Lower lobe of right lung (tissue), 2 donors: Measurements from ENCODE around the gene MR1. TPM values are rescaled to one million over a fixed set of nuclear protein-coding genes. Genes with fewer than 3 reads are reported as not detected.

Source experiments
- ATAC-seq, 2 donors: fragments of 200-7000 bp; cut with Tn5 transposase; one replicate each; pipeline ENCODE4 v1.9.1; 2020 to 2022; ENCODE audit warnings: mild to moderate bottlenecking in 2 of 2, moderate library complexity in 2 of 2
- DNase-seq: peaks from one replicate; pipeline ENCODE4 v3.0.0-alpha.2; 2020
- H3K27ac ChIP-seq: fragments of 200-600 bp; one replicate; pipeline ENCODE4 v1.8.0; 2022
- H3K27me3 ChIP-seq: fragments of 200-600 bp; one replicate; pipeline ENCODE4 v1.8.0; 2022; ENCODE audit warnings: low read depth
- H3K36me3 ChIP-seq: fragments of 200-600 bp; one replicate; pipeline ENCODE4 v1.8.0; 2022; ENCODE audit warnings: mild to moderate bottlenecking
- H3K4me1 ChIP-seq: fragments of 200-600 bp; one replicate; pipeline ENCODE4 v1.8.0; 2022
- H3K4me3 ChIP-seq: fragments of 200-600 bp; one replicate; pipeline ENCODE4 v1.8.0; 2022; ENCODE audit warnings: mild to moderate bottlenecking
- H3K9me3 ChIP-seq: fragments of 200-600 bp; one replicate; pipeline ENCODE4 v1.8.0; 2022
- CTCF ChIP-seq: fragments of 200-600 bp; IDR thresholded peaks from one replicate; pipeline ENCODE4 v1.8.0; 2022; ENCODE audit warnings: antibody characterized with exemption, mild to moderate bottlenecking
- intact Hi-C: fragments of 100-400 bp; cut with DNase I; formaldehyde crosslinking; loops from one replicate; pipeline ENCODE4 v1.11.0; 2022
- total RNA-seq: library from RNA; stranded (reverse); fragmentation: NEBNext Ultra II Directional; extraction: Animal tissue kit (Norgen Biotek cat#: 25700); gene quantifications from one replicate; pipeline ENCODE4 v1.2.1, GENCODE V29; 2021
- donor health status: DM: no; HTN: yes; CAD: no; lungs with severe emphysema.

Gene MR1
- total RNA-seq, 1 donor from 2014 or later: 61.4 TPM

- H3K4me1 ChIP-seq: peaks cover 8% of the 10 kb centered on the region
- ATAC-seq (no peak), DNase-seq (no peak)
- peaks cover 3% of the 10 kb centered on the region for H3K27me3 ChIP-seq
- no peak overlapping the region for H3K4me3 ChIP-seq
- H3K9me3 ChIP-seq: no peaks in the 10 kb centered on the region
- no peak overlapping the region for H3K27ac ChIP-seq
- TF ChIP-seq CTCF: no peak
- H3K36me3 ChIP-seq: no peaks in the 10 kb centered on the region
- intact Hi-C loops: no loop called here
These were observed 46.8 kb downstream of the MR1 start for GRCh38 chr1:181080556-181080955.

- ATAC-seq (no peak), DNase-seq (no peak)
- intact Hi-C loops: no loop called here
- H3K27me3 ChIP-seq: peaks cover 3% of the 10 kb centered on the region
- no peak overlapping the region for H3K27ac ChIP-seq
- no peak for TF ChIP-seq CTCF
- H3K4me1 ChIP-seq: peaks cover 8% of the 10 kb centered on the region
- H3K36me3 ChIP-seq: no peaks in the 10 kb centered on the region
- H3K9me3 ChIP-seq: no peaks in the 10 kb centered on the region
- no peak overlapping the region for H3K4me3 ChIP-seq
These were observed 47.6 kb downstream of the MR1 start for GRCh38 chr1:181081395-181081794.

- Histone ChIP-seq H3K9me3 (no peaks in the 10 kb centered on the region), H3K27me3 (no peaks in the 10 kb centered on the region), H3K36me3 (no peaks in the 10 kb centered on the region), H3K27ac (no peak overlapping the region), H3K4me3 (no peak overlapping the region), H3K4me1 (peaks cover 17% of the 10 kb centered on the region)
- peak; percentile 71 for TF ChIP-seq CTCF
- ATAC-seq (peak; percentile 66 to 72), DNase-seq (peak; percentile 62)
- intact Hi-C loops: no loop called here
These were observed 50.2 kb downstream of the MR1 start for GRCh38 chr1:181083842-181084605.

- no peak overlapping the region for H3K27ac ChIP-seq
- DNase-seq (no peak), ATAC-seq (no peak)
- H3K9me3 ChIP-seq: no peaks in the 10 kb centered on the region
- no peaks in the 10 kb centered on the region for H3K36me3 ChIP-seq
- H3K27me3 ChIP-seq: no peaks in the 10 kb centered on the region
- no peak for TF ChIP-seq CTCF
- H3K4me3 ChIP-seq: no peak overlapping the region
- intact Hi-C loops: no loop called here
- H3K4me1 ChIP-seq: peaks cover 17% of the 10 kb centered on the region
These were observed 50.8 kb downstream of the MR1 start for GRCh38 chr1:181084606-181084969.

GRCh38 chr1:181086091-181086490 is 52.3 kb downstream of the MR1 start:
- no peaks in the 10 kb centered on the region for H3K27me3 ChIP-seq
- no peak overlapping the region for H3K27ac ChIP-seq
- intact Hi-C loops: no loop called here
- H3K4me1 ChIP-seq: peaks cover 21% of the 10 kb centered on the region
- no peak overlapping the region for H3K4me3 ChIP-seq
- no peak for TF ChIP-seq CTCF
- H3K9me3 ChIP-seq: no peaks in the 10 kb centered on the region
- ATAC-seq (no peak), DNase-seq (no peak)
- H3K36me3 ChIP-seq: no peaks in the 10 kb centered on the region
